ENCODE measurements around the gene TMEM187.

- TF ChIP-seq POLR2A (IDR thresholded peaks at IDR 0.05; ENCODE audit: low read depth, low read length) (no peak), SPI1 (IDR thresholded peaks at IDR 0.05; ENCODE audit: low read depth, low read length) (no peak), POLR2AphosphoS5 (IDR thresholded peaks at IDR 0.05; ENCODE audit: low read depth, low read length) (no peak), TAF1 (IDR thresholded peaks at IDR 0.05; ENCODE audit: low read depth, low read length) (no peak), PAX5 (IDR thresholded peaks at IDR 0.05; ENCODE audit: insufficient read depth, low read length, severe bottlenecking) (no peak)
These were observed 44.0 kb downstream of the TMEM187 start for GRCh38 chrX:154016366-154017076.
